ENCODE measurements around the gene KLF7. TPM values are rescaled to one million over a fixed set of nuclear protein-coding genes. Genes with fewer than 3 reads are reported as not detected.

KLF7 gene
- total RNA-seq, 1 experiment from 2014 or later, result 17.1 TPM

DNA sequence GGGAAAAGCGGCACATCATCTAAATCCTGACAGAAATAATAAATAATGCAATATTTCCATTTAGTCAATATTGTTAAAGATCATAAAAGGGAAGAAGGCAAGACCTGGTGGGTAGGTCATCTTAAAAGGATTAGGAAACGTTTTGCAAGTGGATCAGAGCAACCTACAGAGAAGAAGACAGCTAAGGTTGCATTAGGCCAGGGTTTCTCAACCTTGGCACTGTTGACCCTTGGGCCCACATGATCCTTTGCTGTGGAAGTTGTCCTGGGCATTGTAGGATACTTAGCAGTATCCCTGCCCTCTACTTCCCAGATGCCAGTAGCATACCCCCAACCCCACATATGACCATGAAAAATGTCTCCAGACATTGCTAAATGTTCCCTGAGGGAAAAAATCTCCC, 55.0 kb downstream of the KLF7 start:
- Histone ChIP-seq H3K27ac (ENCODE audit: low read length) (no peak overlapping the region), H3K27me3 (ENCODE audit: control insufficient read depth, insufficient read depth, low read length) (no peaks in the 10 kb centered on the region), H3K36me3 (ENCODE audit: control insufficient read depth, insufficient read depth, low read length) (no peaks in the 10 kb centered on the region), H3K4me1 (ENCODE audit: control insufficient read depth, insufficient read depth, low read length) (no peaks in the 10 kb centered on the region), H3K4me3 (ENCODE audit: low read depth in 2 of 2, low read length in 2 of 2) (no peak overlapping the region), H3K9me3 (ENCODE audit: control insufficient read depth, insufficient read depth, low read depth, low read length) (no peaks in the 10 kb centered on the region)
- intact Hi-C loops (cut with micrococcal nuclease; ENCODE audit: unreplicated experiment), result no loop called here
- BruUV-seq (replicated peaks), result no TSS peak
- DNase-seq (ENCODE audit: low read depth, low spot score) (no peak), ATAC-seq (no peak)
- TF ChIP-seq POLR2AphosphoS5 (IDR thresholded peaks at IDR 0.05; ENCODE audit: low read depth, low read length) (no peak), SIN3A (IDR thresholded peaks at IDR 0.05; ENCODE audit: borderline replicate concordance, insufficient read depth, low read depth, low read length) (no peak), TCF7L2 (IDR thresholded peaks at IDR 0.05; ENCODE audit: low read depth, low read length) (no peak)
- TF ChIP-seq, protein P1, sequence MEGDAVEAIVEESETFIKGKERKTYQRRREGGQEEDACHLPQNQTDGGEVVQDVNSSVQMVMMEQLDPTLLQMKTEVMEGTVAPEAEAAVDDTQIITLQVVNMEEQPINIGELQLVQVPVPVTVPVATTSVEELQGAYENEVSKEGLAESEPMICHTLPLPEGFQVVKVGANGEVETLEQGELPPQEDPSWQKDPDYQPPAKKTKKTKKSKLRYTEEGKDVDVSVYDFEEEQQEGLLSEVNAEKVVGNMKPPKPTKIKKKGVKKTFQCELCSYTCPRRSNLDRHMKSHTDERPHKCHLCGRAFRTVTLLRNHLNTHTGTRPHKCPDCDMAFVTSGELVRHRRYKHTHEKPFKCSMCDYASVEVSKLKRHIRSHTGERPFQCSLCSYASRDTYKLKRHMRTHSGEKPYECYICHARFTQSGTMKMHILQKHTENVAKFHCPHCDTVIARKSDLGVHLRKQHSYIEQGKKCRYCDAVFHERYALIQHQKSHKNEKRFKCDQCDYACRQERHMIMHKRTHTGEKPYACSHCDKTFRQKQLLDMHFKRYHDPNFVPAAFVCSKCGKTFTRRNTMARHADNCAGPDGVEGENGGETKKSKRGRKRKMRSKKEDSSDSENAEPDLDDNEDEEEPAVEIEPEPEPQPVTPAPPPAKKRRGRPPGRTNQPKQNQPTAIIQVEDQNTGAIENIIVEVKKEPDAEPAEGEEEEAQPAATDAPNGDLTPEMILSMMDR (IDR thresholded peaks at IDR 0.05), result no peak
- TF ChIP-seq, protein P2, sequence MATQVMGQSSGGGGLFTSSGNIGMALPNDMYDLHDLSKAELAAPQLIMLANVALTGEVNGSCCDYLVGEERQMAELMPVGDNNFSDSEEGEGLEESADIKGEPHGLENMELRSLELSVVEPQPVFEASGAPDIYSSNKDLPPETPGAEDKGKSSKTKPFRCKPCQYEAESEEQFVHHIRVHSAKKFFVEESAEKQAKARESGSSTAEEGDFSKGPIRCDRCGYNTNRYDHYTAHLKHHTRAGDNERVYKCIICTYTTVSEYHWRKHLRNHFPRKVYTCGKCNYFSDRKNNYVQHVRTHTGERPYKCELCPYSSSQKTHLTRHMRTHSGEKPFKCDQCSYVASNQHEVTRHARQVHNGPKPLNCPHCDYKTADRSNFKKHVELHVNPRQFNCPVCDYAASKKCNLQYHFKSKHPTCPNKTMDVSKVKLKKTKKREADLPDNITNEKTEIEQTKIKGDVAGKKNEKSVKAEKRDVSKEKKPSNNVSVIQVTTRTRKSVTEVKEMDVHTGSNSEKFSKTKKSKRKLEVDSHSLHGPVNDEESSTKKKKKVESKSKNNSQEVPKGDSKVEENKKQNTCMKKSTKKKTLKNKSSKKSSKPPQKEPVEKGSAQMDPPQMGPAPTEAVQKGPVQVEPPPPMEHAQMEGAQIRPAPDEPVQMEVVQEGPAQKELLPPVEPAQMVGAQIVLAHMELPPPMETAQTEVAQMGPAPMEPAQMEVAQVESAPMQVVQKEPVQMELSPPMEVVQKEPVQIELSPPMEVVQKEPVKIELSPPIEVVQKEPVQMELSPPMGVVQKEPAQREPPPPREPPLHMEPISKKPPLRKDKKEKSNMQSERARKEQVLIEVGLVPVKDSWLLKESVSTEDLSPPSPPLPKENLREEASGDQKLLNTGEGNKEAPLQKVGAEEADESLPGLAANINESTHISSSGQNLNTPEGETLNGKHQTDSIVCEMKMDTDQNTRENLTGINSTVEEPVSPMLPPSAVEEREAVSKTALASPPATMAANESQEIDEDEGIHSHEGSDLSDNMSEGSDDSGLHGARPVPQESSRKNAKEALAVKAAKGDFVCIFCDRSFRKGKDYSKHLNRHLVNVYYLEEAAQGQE (IDR thresholded peaks at IDR 0.05; ENCODE audit: insufficient read depth in 1 of 2, low read depth in 2 of 2, low read length in 1 of 2), result no peak
- ChIA-PET POLR2A (no interaction called here), CTCF (interaction anchor here (0.6 kb wide), 1 partner anchor 317 kb away, joined by 12 read pairs; no protein-coding TSS in a partner anchor)
- in situ Hi-C loops (cut with HindIII; ENCODE audit: low pct_unique_long_range_greater_than_20kb, low sequenced_read_pairs), result no loop called here

DNA sequence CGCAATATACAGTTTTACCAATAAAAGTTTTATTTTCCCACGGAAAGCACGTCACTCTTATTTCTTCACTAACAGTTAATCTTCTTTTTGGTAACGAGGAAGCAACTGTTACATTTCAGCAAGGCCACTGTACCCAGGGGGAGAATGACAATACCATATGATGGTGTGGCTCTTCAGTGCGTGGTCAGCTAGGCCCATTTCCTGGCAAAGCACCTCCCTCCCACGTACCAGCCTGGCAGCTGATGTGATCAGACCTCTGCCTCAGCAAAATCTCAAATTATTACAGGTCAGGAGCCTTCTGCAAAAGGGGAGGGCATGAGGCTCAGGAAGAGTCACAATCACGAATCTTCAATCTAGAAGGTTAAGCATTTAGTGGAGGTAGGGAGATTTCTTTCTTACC, 55.4 kb downstream of the KLF7 start:
- BruUV-seq (replicated peaks), result no TSS peak
- no peak overlapping the region for H3K27ac ChIP-seq (ENCODE audit: low read length)
- in situ Hi-C loops (cut with HindIII; ENCODE audit: low pct_unique_long_range_greater_than_20kb, low sequenced_read_pairs), result no loop called here
- DNase-seq (ENCODE audit: low read depth, low spot score) (no peak), ATAC-seq (no peak)
- TF ChIP-seq POLR2AphosphoS5 (IDR thresholded peaks at IDR 0.05; ENCODE audit: low read depth, low read length) (no peak), TCF7L2 (IDR thresholded peaks at IDR 0.05; ENCODE audit: low read depth, low read length) (no peak), SIN3A (IDR thresholded peaks at IDR 0.05; ENCODE audit: borderline replicate concordance, insufficient read depth, low read depth, low read length) (no peak)
- TF ChIP-seq, protein P2 (IDR thresholded peaks at IDR 0.05; ENCODE audit: insufficient read depth in 1 of 2, low read depth in 2 of 2, low read length in 1 of 2), result no peak
- TF ChIP-seq, protein P1 (IDR thresholded peaks at IDR 0.05), result no peak
- ChIA-PET CTCF (interaction anchor here (0.6 kb wide), 1 partner anchor 317 kb away, joined by 12 read pairs; no protein-coding TSS in a partner anchor), POLR2A (no interaction called here)
- intact Hi-C loops (cut with micrococcal nuclease; ENCODE audit: unreplicated experiment), result no loop called here
- no peaks in the 10 kb centered on the region for H3K36me3 ChIP-seq (ENCODE audit: control insufficient read depth, insufficient read depth, low read length)
- H3K9me3 ChIP-seq (ENCODE audit: control insufficient read depth, insufficient read depth, low read depth, low read length), result no peaks in the 10 kb centered on the region
- H3K4me1 ChIP-seq (ENCODE audit: control insufficient read depth, insufficient read depth, low read length), result no peaks in the 10 kb centered on the region
- H3K27me3 ChIP-seq (ENCODE audit: control insufficient read depth, insufficient read depth, low read length), result no peaks in the 10 kb centered on the region
- H3K4me3 ChIP-seq (ENCODE audit: low read depth in 2 of 2, low read length in 2 of 2), result no peak overlapping the region
